HPDE6-E6E7 (cell line): Measurements from ENCODE around the gene BSN.

ENCODE experiments used
- DNase-seq: peaks from one replicate; pipeline ENCODE4 v3.0.0; 2011; ENCODE audit warnings: missing footprints; ENCODE audit errors: extremely low spot score

Gene BSN

DNA sequence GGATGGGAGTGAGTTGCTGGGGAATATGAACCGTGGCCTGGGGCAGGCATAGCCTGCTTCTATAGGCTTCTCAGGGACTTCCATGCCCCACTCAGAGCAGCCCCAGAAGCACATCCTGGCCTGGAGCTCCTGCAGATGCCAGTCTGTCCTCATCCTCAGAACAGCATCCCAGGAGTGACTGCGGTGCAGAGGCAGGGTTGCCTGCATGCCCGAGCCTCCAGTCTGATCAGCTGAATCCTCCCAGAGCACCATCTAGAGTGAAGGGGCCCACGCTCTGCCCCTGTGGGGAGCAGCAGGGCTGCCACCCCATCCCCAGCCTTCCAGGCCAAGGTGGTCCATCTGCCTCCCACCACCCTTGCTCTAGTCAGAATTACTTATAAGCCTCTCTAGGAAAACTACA lies 75.2 kb downstream of the BSN start:
- no peak for DNase-seq

DNA sequence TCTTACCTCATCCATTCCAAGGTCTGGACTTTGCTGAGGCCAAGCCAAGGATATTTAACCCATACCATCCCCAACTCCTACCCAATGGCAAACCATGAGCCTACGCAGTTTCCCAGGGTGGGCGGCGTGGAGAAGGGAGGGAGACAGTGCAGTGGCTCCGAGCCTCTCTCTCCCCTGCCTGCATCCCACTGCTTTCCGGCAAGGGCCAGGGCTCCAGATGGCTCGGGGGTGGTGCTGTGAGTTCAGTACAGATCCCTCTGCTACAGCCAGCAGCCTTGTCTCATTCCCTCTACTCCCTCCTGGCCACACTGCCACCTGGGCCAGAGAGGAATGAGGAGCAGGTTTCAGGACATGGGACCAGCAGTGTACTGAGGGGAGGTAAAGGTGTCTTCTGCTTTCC lies 75.6 kb downstream of the BSN start:
- no peak for DNase-seq

- DNase-seq: no peak
These were observed 76.5 kb downstream of the BSN start for GRCh38 chr3:49630784-49631183.

DNA sequence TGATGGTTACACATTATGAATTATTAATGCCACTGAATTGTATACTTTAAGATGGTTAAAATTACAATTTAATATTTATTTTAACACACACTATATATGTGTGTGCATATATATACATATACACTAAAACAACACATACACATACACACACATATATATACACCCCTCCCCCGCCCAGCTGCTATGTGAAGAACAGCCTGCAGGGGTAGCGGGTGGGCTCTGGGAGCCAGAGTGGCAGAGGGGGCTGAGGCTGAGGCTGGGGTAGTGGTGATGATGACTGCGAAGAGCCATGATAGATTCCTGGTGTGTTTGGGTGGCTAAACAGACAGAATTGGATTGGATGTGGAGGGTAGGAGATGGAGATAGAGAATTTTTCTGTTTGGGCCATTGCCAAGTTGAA lies 80.5 kb downstream of the BSN start:
- no peak for DNase-seq

GRCh38 chr3:49636883-49637609 lies 82.8 kb downstream of the BSN start:
- peak; percentile 32 for DNase-seq

- DNase-seq: peak; percentile 23
These were observed 84.2 kb downstream of the BSN start for GRCh38 chr3:49638445-49638844.

GRCh38 chr3:49639551-49639950 lies 85.3 kb downstream of the BSN start:
- DNase-seq: no peak

DNA sequence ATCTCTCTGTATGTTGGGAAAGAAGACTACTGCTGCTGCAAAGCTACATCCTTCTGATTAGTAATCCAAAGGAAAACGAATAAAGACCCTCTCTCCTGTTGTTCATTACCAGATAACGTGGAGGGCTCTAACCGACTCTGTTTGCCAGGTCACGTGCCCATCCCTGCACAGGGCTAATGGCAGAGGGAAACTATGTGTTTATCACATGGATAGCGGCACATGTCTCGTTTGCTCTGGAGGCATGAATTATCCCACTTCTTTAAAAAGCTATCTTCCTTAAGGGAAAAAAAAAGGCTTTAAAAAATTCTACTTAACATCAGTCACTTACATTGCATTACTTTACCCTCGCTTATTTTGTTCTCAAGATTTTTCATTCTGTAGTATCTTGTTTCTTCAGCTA lies 87.0 kb downstream of the BSN start:
- DNase-seq: no peak

- DNase-seq: no peak
These were observed 87.8 kb downstream of the BSN start for GRCh38 chr3:49641921-49642707.

GRCh38 chr3:49642708-49643145 lies 88.5 kb downstream of the BSN start:
- DNase-seq: no peak

DNA sequence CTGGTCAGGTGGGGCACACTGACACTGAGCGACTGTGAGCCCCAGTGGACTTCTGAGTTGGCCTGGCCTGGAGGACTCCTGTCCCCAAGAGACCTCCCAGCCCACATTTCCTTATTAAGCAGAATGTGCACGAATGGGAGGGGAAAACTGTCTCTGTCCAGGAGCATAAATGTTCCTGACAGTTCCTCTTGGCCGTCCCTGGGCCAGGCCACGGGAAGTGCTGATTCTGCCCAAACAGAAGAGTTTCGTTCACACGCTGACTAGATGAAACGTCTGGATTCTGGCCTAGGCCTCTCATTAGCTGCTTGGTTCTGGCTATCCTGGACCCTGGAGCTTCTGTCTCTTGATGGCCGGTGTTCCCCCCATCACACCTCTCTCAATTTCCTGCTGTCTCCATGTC lies 90.4 kb downstream of the BSN start:
- DNase-seq: no peak

DNA sequence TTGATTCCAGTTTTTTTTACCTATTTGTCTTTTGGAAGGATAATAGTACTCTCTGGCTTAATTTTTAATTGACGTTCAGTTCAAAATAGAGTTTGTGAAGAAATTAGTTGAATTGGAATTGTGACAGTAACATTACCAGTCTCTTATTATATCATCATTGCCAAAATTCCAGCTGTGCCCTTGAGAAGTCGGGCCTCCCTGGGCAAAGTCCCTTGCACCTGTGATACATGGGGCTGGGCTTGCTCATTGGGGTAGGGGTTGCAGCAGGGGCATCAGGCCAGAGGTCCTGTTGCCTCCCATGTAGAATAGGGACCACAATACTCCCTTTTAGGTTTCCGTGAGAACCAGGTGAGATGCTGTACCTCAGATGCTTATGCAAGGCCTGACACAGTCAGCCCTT lies 92.0 kb downstream of the BSN start:
- DNase-seq: no peak

- DNase-seq: no peak
These were observed 93.5 kb downstream of the BSN start for GRCh38 chr3:49647741-49648140.

DNA sequence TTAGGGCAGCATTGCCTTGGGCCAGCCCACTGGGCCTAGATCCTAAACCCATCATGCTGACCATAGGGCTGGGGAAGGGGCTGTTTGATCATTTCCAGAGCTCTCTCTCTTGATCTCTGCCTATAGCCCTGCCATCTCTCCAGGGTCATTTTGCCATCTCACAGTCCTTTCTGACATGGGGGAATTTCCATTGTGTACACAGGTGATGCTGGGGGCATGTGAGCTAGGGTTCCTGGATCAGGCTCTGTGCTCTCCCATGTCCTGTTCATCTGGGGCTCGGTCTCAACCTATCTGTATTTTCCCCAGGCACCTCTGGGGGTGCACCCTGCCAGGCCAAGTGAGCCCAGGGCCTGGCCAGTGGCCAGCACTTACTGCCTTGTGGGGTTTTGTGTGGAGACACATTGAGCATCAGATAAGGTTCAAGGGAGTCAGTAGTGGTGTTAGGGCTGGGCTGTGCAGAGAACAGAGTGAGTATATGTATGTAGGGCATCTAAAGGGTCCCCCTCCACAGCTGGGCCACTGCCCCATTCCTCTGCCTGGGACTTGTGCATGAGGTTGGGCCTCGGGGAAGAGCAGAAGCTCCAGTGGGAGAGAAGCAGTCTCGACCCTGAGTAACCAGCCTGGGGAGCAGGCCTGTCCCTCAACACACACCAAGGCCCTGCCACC lies 94.2 kb downstream of the BSN start:
- DNase-seq: no peak

DNA sequence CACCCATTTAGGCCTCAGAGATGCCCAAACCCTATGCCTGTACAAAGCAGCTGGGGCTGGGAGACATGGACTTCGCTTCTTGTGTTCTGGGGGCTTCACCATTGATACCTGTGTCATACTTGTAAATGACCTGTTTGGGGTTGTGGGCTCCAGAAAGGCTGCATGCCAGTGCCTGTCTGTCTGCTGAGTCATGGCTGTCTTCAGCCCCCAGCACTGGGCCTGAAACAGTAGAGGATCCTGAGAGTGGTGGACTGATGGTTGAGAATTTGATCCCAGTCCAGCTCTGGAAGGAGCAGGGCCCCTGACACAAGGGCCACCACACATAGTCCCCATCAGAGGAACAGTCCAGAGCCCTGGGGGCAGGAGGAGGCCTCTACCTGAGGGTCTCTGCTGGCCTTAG lies 95.3 kb downstream of the BSN start:
- no peak for DNase-seq

- no peak for DNase-seq
These were observed 95.9 kb downstream of the BSN start for GRCh38 chr3:49650177-49650576.

DNA sequence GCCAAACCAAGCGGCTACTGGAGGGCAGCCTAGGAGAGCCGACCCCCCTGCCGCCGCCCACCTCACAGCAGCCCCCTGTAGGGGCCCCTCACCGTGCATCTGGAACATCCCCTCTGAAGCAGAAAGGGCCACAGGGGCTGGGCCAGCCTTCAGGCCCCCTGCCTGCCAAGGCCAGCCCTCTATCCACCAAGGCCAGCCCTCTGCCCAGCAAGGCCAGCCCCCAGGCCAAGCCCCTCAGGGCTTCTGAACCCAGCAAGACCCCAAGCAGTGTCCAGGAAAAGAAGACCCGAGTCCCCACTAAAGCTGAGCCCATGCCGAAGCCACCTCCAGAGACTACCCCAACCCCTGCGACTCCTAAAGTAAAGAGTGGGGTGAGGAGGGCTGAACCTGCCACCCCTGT lies 96.4 kb downstream of the BSN start:
- no peak for DNase-seq

- DNase-seq: no peak
These were observed 98.1 kb downstream of the BSN start for GRCh38 chr3:49652218-49652902.

DNA sequence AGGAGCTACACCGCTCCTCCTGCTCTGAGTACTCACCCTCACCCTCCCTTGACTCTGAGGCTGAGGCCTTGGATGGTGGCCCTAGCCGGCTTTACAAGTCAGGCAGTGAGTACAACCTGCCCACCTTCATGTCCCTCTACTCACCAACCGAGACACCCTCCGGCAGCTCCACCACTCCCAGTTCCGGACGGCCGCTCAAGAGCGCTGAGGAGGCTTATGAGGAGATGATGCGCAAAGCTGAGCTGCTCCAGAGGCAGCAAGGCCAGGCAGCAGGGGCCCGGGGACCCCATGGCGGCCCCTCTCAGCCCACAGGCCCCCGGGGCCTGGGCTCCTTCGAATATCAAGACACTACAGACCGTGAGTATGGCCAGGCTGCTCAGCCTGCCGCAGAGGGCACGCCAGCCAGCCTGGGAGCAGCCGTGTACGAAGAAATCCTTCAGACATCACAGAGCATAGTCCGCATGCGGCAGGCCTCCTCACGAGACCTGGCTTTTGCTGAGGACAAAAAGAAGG lies 98.7 kb downstream of the BSN start:
- no peak for DNase-seq

GRCh38 chr3:49653621-49654020 lies 99.3 kb downstream of the BSN start:
- no peak for DNase-seq

- no peak for DNase-seq
These were observed 100.0 kb downstream of the BSN start for GRCh38 chr3:49654176-49654825.
